Transverse colon (tissue), 4 donors: ENCODE data around the gene OGFOD1. TPM values are rescaled to one million over a fixed set of nuclear protein-coding genes. Genes with fewer than 3 reads are reported as not detected.

Experiments used
- DNase-seq: peaks from one replicate; pipeline ENCODE4 v3.0.0-alpha.2; 2019
- H3K27ac ChIP-seq, 4 donors: fragments of 200-600 bp; sonication (generic); 2 replicates each; pipeline ENCODE4 v1.5.1; 2016 to 2018; ENCODE audit warnings: inconsistent platforms in 4 of 4
- H3K27me3 ChIP-seq: fragments of 200-600 bp; sonication (generic); 2 replicates; pipeline ENCODE4 v1.5.1; 2017; ENCODE audit warnings: inconsistent platforms
- H3K36me3 ChIP-seq, 4 donors: fragments of 200-600 bp; sonication (generic); 2 replicates each; pipeline ENCODE4 v1.5.1; 2017 to 2019; ENCODE audit warnings: inconsistent platforms in 4 of 4
- H3K4me1 ChIP-seq, 4 donors: fragments of 200-600 bp; sonication (generic); 2 replicates each; pipeline ENCODE4 v1.5.1; 2017 to 2020; ENCODE audit warnings: inconsistent platforms in 4 of 4
- H3K4me3 ChIP-seq, 4 donors: fragments of 200-600 bp; sonication (generic); 1 replicate in 1 of 4; 2 replicates in 3 of 4; pipeline versions ENCODE4 v1.5.1 to v1.6.1; 2017 to 2019; ENCODE audit warnings: inconsistent platforms in 4 of 4
- H3K9me3 ChIP-seq, 2 donors: fragments of 200-600 bp; sonication (generic); 2 replicates each; pipeline ENCODE4 v1.5.1; 2017 to 2019; ENCODE audit warnings: inconsistent platforms in 2 of 2
- EP300 ChIP-seq: sonication (generic); formaldehyde crosslinking; IDR thresholded peaks from one replicate; pipeline ENCODE4 v1.6.1; 2017; ENCODE audit warnings: antibody characterized with exemption, low read depth
- POLR2A ChIP-seq: fragments of 450-650 bp; IDR thresholded peaks from one replicate; pipeline ENCODE4 v1.6.1; 2016; ENCODE audit warnings: antibody characterized with exemption, mild to moderate bottlenecking, moderate library complexity
- POLR2AphosphoS5 ChIP-seq, 3 donors: sonication (generic); formaldehyde crosslinking; IDR thresholded peaks; one replicate each; pipeline ENCODE4 v1.6.1; 2016; ENCODE audit warnings: antibody characterized with exemption in 3 of 3
- whole genome bisulfite sequencing, 2 donors: methylation state at CpG; one replicate each; pipeline ENCODE4 v1.1.5; 2018; ENCODE audit warnings: low coverage in 1 of 2; 5-methylcytosine and 5-hydroxymethylcytosine counted together
- in situ Hi-C, 4 donors: fragments of 200-750 bp; cut with MboI; loops; one replicate each; pipeline versions ENCODE4 v1.15.0 to v1.15.1; 2017; ENCODE audit warnings: low sequenced_read_pairs in 3 of 4, low pct_ligation_motif_present in 1 of 4, low pct_unique_long_range_greater_than_20kb in 1 of 4
- intact Hi-C: fragments of 100-400 bp; cut with DNase I; formaldehyde crosslinking; loops from one replicate; pipeline ENCODE4 v1.15.1; 2023; ENCODE audit warnings: low total_unique reads
- total RNA-seq, 4 donors: library from RNA; depleted of rRNA; stranded (reverse); fragments of >200 nt; gene quantifications; one replicate each; pipeline ENCODE4 v1.1.0, GENCODE V29; 2016
- TF ChIP-seq, protein P1 (sequence below), 5 experiments: fragments of 200-600 bp in 3 of 5; fragments of 450-650 bp in 2 of 5; sonication (generic) in 3 of 5; IDR thresholded peaks; 1 replicate in 2 of 5; 2 replicates in 3 of 5; pipeline ENCODE4 v1.5.1; 2016 to 2017; ENCODE audit warnings: antibody characterized with exemption in 5 of 5, inconsistent platforms in 3 of 5, mild to moderate bottlenecking in 2 of 5, moderate library complexity in 1 of 5

The OGFOD1 gene
- total RNA-seq, 4 donors from 2014 or later: 2.8 to 22.5 (median 9.5) TPM

DNA sequence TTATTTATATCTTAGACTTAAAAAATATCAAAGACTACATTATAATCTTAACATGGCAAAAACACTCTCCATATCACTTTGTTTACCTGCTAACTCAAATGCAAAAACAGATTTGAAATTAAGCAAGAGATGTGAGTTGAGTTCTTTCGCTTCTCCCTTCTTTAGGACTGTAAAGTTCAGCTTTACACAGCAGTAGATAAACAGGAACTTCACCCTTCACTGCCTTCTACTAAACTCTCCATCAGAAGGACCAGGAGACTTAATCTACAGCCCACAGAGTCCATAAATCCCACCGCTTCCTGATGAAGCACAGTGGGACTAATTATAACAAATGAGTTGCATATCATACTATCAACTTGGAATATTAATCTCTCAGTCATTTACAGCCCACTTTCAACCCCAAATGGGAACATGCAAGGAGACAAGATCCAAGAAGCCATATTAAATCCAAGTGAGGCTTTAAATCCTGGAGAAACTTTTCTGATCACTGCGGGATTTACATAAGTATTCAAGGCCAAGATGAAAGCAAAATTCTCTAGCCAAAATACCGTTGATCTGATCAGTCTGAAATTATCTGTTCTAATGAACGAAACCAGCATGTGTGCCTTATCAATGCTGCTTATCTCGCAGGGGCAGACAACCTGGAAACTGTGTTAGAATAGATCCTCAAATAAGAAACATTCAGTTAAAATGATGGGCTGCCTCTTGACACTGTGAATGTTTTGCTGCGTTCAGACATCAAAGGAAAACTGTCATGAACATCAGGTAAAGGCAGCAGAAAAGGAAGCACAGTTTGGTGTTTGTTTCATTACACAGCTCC, 27.6 kb upstream of the OGFOD1 start:
- in situ Hi-C loops: no loop called here
- intact Hi-C loops: no loop called here
- Histone ChIP-seq H3K9me3 (no peaks in the 10 kb centered on the region), H3K4me1 (peaks cover 9 to 50% (median 22%) of the 10 kb centered on the region in 4 donors), H3K27ac (peak overlapping the region; percentile 91 to 95 (median 92)), H3K36me3 (no peaks in the 10 kb centered on the region), H3K27me3 (no peaks in the 10 kb centered on the region), H3K4me3 (peak overlapping the region; percentile 77 to 99 (median 97))
- no peak for DNase-seq
- TF ChIP-seq, protein P1, sequence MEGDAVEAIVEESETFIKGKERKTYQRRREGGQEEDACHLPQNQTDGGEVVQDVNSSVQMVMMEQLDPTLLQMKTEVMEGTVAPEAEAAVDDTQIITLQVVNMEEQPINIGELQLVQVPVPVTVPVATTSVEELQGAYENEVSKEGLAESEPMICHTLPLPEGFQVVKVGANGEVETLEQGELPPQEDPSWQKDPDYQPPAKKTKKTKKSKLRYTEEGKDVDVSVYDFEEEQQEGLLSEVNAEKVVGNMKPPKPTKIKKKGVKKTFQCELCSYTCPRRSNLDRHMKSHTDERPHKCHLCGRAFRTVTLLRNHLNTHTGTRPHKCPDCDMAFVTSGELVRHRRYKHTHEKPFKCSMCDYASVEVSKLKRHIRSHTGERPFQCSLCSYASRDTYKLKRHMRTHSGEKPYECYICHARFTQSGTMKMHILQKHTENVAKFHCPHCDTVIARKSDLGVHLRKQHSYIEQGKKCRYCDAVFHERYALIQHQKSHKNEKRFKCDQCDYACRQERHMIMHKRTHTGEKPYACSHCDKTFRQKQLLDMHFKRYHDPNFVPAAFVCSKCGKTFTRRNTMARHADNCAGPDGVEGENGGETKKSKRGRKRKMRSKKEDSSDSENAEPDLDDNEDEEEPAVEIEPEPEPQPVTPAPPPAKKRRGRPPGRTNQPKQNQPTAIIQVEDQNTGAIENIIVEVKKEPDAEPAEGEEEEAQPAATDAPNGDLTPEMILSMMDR (IDR thresholded peaks at IDR 0.05): no peak
- peak in 1 of 3 donors; percentile 9 for TF ChIP-seq POLR2AphosphoS5 (IDR thresholded peaks at IDR 0.05)
- no peak for TF ChIP-seq EP300
- TF ChIP-seq POLR2A: no peak
- WGBS, 2 donors: 17 to 20% methylated on average over 5 to 7 of the region's 7 CpGs

DNA sequence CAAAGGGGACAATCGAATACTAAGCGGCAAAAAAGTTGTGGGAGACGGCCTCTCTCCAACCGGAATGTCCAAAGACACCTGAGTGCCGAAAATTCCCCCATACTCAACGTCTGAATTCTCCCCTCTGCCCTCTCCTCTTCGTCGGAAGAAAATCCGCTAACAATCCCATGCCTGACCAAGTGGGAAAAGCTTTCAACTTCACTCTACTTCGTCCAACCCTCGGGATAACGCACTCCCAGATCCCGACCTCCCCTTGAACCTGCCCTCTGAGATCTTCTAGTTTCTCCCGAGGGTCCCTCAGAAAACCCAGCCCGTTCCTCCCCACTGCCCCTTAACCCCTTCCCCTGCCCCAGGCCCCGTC, 27.0 kb upstream of the OGFOD1 start:
- in situ Hi-C loops: no loop called here
- Histone ChIP-seq H3K9me3 (no peaks in the 10 kb centered on the region), H3K4me3 (peak overlapping the region; percentile 77 to 99 (median 97)), H3K27ac (peak overlapping the region; percentile 91 to 95 (median 92)), H3K36me3 (no peaks in the 10 kb centered on the region), H3K4me1 (peaks cover 9 to 50% (median 22%) of the 10 kb centered on the region in 4 donors), H3K27me3 (no peaks in the 10 kb centered on the region)
- no peak for DNase-seq
- WGBS, 2 donors: 4% methylated on average over 16 of the region's 16 CpGs; no CpG with 5 or more reads in 1 of the 2 donors
- TF ChIP-seq EP300: no peak
- intact Hi-C loops: no loop called here

DNA sequence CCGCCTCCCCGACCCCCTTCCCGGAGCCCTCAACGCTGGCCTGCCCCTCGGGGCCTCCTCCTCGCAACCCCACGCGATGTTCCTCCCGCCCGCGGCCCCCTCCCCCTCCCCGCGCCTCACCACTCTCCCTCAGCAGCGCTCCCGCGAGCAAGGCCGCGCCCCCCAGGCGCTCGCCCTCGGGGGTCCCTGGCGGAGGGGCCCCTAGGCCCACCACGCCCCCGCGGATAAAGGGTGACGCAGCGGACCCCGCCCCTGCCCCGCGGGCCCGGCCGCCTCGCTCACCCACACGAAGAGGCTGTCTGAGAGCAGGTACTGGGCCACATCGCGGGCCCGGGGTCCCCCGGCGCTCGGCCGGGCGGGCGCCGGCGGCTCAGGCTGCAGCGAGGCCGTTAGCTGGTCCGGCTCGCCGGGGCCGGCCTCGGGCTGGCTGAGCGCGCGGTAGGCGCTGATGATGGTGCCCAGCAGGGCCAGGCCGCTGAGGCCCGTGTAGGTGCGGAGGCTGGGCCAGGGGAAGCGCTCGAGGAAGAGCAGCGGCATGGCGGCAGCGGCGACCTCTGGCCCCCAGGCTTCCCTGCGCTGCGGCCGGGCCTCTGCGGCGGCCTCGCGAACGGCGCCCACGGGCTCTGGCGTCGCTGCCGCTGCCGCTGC, 26.4 kb upstream of the OGFOD1 start:
- no peaks in the 10 kb centered on the region for H3K27me3 ChIP-seq
- DNase-seq: peak; percentile 39
- peak overlapping the region; percentile 77 to 99 (median 97) for H3K4me3 ChIP-seq
- no peaks in the 10 kb centered on the region for H3K36me3 ChIP-seq
- H3K9me3 ChIP-seq: no peaks in the 10 kb centered on the region
- TF ChIP-seq, protein P1 (IDR thresholded peaks at IDR 0.05): no peak
- TF ChIP-seq EP300 (no peak), POLR2AphosphoS5 (IDR thresholded peaks at IDR 0.05) (no peak), POLR2A (no peak)
- H3K27ac ChIP-seq: peak overlapping the region; percentile 91 to 95 (median 92)
- WGBS, 2 donors: 2% methylated on average over 22 of the region's 79 CpGs; no CpG with 5 or more reads in 1 of the 2 donors
- in situ Hi-C loops: no loop called here
- intact Hi-C loops: no loop called here
- peaks cover 9 to 50% (median 22%) of the 10 kb centered on the region in 4 donors for H3K4me1 ChIP-seq

DNA sequence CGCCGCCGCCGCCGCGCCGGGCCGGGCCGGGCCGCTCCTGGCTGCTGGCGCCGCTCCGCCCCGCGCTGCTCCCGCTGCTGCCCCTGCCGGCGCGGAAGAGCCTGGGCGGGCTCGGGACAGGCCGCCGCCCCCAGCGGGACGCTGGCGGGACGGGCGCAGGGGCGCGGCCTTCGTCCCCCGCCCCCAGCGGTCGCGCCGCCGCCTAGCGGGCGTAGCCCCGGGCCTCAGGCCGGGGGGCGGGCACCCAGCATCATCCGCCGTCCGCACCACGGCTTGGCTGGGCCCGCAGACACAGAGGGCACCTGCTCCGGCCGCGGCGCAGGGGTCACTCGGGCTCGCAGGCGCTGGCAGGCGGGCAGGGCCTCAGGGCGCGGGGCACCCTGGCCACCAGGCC, 25.9 kb upstream of the OGFOD1 start, which contains the start of gene AMFR:
Gene AMFR, minus strand, starts transcription at position 107 of the 394 bp plus-strand sequence. CDS start 218 bp downstream, outside the sequence.
- peak within 1 kb of the TSS; percentile 91 to 95 (median 92) for H3K27ac ChIP-seq
- intact Hi-C loops (no loop called here), in situ Hi-C loops (no loop called here)
- H3K36me3 ChIP-seq: peaks cover 0 to 2% (median 0%) of the 10 kb centered on the region in 4 donors
- DNase-seq: peak; percentile 75
- peak within 1 kb of the TSS; percentile 77 to 99 (median 97) for H3K4me3 ChIP-seq
- 3% methylated on average over 7 of the region's 57 CpGs; no CpG with 5 or more reads in 1 of the 2 donors for WGBS, 2 donors
- H3K9me3 ChIP-seq: no peaks in the 10 kb centered on the region
- TF ChIP-seq POLR2AphosphoS5 (IDR thresholded peaks at IDR 0.05): peak in 2 of 3 donors; percentile 41 to 42
- TF ChIP-seq, protein P1 (IDR thresholded peaks at IDR 0.05): peak in 4 of 5 experiments; percentile 45 to 60 (median 49)
- no peak for TF ChIP-seq POLR2A
- no peak for TF ChIP-seq EP300
- H3K4me1 ChIP-seq: peaks cover 9 to 45% (median 22%) of the 10 kb centered on the region in 4 donors
- H3K27me3 ChIP-seq: no peaks in the 10 kb centered on the region
